Hematopoietic multipotent progenitor cell treated with erythropoietin and hydrocortisone succinate and interleukin-3 and kit ligand, for 17 days (in vitro differentiated cells): ENCODE measurements around the gene WDCP.
"Not testable (repeated sequence)": the region's sequence is repeated elsewhere in the genome, so short reads cannot be mapped to it uniquely, and the experiment has no call there.

Experiments used
- DNase-seq: peaks from one replicate; pipeline ENCODE4 v3.0.0-alpha.2; 2015; ENCODE audit warnings: low spot score

The WDCP gene, protein sequence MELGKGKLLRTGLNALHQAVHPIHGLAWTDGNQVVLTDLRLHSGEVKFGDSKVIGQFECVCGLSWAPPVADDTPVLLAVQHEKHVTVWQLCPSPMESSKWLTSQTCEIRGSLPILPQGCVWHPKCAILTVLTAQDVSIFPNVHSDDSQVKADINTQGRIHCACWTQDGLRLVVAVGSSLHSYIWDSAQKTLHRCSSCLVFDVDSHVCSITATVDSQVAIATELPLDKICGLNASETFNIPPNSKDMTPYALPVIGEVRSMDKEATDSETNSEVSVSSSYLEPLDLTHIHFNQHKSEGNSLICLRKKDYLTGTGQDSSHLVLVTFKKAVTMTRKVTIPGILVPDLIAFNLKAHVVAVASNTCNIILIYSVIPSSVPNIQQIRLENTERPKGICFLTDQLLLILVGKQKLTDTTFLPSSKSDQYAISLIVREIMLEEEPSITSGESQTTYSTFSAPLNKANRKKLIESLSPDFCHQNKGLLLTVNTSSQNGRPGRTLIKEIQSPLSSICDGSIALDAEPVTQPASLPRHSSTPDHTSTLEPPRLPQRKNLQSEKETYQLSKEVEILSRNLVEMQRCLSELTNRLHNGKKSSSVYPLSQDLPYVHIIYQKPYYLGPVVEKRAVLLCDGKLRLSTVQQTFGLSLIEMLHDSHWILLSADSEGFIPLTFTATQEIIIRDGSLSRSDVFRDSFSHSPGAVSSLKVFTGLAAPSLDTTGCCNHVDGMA

DNA sequence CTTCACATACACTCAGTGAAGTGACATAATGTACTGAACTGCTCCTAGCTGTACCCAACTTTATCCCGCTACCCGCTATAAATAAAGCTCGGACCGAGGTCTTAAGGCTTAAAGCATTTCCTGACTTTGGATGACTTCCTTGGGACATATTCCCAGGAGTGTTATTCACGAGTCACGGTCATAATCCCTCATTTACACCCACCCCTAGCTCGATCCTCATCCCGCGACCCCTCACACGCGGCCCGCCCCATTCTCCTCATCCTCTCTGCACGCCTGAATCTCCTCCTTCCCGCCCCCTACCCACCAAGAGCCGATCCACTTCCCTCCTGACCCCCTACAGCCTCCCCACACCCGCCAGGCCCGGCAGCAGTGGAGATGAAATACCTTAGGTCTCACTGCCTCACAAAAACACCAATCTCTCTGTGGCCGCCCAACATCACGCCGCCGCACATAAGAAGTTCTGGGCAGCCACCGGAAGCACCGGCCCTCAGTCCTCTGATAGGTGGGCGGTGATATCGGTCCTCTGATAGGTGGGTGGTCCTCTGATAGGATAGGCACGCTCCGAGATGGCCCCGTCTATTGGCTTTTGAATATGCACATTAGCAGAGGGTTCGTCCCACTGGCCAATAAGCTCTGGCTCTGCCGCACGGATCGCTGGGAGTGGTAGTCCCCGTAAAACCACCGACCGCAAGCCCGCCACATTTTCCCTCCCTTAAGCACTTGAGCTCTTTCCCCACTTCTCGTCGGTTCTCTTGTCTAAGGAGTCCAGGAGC is at the start of gene WDCP:
Gene WDCP, minus strand, starts transcription at position 462 of the 773 bp plus-strand sequence. CDS start 7,897 bp downstream, outside the sequence.
- peak; percentile 91 for DNase-seq

DNA sequence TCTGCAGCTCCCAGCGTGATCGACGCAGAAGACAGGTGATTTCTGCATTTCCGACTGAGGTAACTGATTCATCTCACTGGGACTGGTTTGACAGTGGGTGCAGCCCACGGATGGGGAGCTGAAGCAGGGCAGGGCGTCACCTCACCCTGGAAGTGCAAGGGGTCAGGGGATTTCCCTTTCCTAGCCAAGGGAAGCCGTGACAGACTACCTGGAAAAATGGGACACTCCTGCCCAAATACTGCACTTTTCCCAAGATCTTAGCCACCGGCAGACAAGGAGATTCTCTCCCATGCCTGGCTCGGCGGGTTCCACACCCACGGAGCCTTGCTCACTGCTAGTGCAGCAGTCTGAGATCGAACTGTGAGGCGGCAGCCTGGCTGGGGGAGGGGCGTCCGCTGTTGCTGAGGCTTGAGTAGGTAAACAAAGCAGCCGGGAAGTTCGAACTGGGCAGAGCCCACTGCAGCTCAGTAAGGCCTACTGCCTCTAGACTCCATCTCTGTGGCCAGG is 48.0 kb upstream of the WDCP start:
- DNase-seq, result not testable (repeated sequence)

DNA sequence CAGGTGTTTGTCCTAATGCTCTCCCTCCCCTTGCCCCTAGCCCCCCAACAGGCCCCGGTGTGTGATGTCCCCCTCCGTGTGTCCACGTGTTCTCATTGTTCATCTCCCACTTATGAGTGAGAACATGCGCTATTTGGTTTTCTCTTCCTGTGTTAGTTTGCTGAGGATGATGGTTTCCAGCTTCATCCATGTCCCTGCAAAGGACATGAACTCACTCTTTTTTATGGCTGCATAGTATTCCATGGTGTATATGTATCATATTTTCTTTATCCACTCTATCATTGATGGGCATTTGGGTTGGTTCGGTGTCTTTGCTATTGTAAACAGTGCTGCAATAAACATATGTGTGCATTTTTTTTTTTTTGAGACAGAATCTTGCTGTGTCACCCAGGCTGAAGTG is 46.1 kb upstream of the WDCP start:
- DNase-seq, result not testable (repeated sequence)

DNA sequence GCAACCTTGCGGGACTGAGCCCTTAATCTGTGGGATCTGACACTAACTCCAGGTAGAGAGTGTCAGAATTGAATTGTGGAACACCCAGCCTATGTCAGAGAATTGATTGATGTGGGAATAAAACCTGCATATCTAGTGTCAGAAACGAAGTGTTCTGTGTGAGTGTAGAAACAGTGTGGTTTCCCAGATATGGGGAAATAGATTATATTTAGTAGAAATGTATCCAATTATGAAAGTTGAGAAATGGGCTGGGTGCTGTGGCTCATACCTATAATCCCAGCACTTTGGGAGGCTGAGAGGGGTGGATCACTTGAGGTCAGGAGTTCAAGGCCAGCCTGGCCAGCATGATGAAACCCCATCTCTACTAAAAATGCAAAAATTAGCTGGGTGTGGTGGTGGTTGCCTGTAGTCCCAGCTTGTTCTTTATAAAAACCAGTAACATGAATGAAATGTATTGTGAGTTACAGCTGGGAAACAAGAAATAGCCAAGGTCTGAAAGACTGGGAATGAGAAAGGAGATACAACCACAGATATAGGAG is 41.7 kb upstream of the WDCP start:
- DNase-seq, result no peak

DNA sequence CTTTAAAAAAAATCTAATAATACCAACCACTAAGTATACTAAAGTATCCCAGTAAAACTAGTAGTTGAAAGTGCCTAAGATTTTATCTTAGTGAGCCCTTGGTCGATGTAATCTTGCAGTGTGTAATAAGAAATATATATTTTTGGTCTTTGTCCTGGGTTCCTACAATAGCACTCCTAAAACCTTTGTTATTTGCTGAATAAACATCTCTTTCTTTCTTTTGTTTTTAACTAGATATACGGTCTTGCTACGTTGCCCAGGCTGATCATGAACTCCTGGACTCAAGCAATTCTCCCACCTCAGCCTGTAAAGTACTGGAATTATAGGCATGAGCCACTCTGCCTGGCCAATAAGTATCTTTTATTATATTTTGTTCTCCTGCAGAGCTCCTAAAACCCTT is 39.8 kb upstream of the WDCP start:
- no peak for DNase-seq

DNA sequence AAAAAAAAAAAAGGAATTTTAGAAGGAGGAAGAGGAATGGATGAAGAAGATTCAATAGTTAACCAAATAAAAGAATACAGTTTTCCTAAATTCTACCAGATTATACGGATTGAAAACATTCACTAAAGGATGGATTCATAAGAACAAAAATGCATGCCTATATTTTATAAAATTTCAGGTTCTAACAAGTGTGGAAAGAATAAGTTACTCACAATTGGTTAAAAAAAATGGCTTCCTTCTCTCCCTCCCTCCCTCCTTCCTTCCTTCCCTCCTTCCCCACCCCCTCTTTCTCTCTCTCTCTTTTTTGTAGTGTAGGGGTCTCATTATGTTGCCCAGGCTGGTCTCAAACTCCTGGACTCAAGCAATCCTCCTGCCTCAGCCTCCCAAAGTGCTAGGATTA is 39.0 kb upstream of the WDCP start:
- DNase-seq, result no peak

DNA sequence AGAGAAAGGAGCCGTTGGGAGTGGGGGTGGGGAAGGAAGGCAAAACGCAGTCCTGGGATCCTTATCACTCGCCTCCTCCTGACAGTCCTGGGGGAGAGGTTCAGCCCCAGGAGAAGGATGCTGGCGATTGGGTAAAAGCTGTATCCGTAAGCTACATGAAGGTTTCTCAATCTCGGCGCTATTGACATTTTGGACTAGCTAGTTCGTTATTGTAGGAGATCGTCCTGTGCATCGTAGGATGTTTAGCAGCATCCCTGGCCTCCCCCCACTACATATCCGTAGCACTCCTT is 38.0 kb upstream of the WDCP start:
- no peak for DNase-seq

DNA sequence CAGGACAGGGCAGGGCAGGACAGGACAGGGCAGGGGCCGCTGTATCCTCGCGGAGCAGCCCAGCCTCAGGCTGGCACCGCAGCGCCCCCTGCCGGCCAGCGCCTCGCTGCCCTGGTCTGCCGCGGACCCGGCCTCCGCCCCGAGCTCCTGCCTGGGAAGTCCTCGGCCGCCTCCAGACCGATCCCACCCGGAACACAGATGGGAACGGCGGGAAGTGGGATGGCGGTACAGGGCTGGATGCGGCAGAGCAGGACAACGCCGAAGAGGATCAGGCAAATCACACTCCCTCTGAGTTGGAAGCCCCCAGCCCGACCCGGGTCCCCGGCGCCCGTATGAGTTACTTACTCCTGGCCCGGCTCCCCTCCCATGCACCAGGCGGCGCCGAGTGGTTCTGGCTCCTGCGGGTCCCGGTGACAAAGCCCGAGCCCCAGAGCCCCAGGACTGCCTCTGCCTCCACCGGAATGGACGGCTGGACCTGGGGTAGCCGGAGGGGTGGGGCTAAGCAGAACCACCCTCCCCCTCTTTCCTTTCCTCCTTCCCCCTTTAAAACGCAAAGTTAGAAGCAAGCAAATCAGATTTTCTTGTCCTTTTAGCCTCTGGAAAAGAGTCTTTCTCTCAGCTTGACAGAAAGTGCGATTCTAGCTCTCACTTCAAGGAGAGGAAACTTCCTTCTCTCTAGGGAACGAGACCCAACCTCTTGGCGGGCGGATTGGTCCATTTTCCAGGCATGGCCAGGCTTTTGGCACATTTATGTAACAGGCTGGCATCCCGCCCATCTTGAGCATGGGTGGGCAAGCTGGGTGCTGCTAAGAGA is 37.4 kb upstream of the WDCP start, which contains the start of gene TP53I3:
Gene TP53I3, minus strand, starts transcription at position 449 of the 814 bp plus-strand sequence. CDS start 508 bp downstream, outside the sequence.
- DNase-seq, result peak; percentile 91

DNA sequence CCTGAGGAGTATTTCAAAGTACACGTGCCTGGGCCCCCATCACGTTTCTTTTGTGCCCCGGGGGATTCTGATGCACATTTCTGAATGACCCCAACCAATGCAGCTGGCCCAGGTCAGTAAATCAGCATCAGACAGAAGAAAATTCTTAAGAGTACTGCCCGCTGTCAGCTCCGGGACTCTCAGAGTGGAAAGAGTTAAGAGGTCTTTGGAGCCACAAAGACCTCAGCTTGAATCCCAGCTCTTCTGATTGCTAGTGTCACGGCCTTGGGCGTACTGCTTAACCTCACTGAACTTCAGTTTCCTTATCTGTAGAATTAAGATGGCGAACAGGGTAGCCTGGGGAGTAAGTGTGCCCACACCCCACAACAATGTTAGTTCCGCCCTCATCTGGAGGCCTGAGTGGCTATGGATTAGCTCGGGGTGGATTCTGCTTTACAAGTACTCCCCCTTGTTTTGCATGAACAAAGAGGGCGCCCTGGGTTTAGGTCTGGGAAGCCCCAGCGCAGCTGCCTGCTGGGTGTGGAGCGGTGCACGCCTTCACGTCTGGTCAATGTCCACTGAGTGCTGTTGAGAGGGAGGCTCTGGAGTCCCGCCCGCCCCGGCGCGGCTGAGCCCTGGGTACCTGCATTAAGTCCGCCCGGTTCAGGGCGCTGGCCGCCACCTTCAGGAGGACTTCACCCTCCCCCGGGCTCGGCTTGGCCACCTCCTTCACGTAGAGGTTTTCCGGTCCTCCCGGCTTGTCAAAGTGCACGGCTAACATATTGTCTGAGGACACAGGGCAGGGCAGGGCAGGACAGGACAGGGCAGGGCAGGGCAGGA is 36.6 kb upstream of the WDCP start:
- peak; percentile 79 for DNase-seq

DNA sequence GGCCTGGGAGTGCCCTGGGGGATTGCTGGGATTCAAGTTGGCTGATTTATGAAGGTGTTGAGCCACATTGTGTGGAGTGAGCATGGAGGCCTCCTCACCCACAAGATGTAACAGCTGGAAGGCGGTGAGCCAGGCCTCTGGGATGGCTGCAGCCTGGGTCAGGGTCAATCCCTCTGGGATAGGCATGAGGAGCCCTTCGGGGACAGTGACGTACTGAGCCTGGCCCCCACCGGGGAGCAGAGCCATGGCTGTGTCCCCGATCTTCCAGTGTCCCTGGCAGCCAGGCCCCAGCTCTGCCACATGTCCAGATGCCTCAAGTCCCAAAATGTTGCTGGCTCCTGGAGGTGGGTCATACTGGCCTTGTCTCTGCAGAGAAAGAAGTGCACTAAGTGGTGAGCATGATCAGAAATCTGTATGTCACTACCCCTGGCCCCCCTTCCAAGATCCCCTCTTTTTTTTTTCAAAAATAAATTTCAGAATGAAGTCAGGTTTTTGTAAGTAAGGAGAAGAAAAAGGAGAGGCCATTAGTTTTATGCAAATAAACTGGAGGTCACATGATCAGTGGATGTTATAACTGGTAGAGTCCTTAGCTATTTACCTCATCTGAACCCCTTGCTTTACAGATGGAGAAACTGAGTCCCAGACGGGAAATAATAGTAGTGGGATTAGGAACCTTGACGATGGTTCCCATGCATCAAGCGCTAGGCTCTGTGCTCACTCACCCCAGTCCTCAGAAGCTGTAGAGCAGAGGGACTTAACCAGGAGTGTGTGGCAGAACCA is 35.8 kb upstream of the WDCP start:
- DNase-seq, result no peak

DNA sequence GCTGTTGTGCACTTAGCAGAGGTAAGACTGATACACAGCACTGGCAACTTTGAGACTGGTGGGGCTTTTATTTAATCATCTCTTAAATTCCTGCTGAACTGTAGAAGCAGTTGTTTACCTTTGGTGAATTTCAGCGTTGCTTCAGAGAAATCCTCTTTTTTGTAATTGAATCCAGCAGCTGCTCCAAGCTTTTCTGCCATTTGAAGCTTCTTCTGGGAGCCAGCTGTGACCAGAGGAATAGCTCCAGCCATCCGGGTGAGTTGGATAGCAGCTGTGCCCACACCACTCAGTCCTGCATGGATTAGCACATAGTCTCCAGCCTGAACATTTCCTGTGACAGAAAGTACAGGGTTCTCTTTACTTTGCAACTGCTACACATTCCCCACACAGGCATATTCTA is 33.5 kb upstream of the WDCP start:
- no peak for DNase-seq

DNA sequence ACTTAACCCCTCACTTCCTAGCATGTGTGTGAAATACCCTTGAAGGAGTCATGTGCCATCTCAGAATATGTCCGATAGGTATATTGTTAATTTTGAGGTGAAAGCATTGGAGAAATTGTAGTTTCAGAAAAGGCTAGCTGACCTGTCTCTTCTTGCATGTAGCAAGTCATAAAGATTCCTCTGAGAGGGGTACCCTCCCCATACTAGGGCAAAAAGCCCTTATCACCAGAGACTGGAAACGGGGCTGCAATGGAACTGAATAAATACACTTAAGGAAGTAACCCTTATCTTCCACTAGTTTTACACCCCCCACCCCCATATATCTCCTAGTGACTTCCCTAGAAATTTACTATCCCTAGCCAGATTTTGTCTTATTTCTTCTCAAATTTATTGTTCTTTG is 30.7 kb upstream of the WDCP start:
- DNase-seq, result no peak

DNA sequence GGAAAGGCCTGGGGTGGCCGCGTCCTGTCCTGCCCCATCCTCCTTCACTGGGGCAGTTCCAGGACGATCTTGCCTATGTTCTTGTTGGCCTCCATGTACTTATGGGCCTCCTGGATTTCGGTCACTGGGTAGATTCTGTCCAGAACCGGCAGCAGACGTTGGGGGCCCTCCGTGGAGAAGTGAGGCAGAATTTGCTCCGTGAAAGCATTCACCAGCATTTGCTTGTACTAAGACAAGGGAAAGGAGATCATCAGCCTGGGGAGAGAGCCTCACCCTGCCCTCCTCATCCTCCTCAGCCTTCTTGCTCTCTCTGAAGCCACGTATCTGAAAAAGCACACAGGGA is 30.3 kb upstream of the WDCP start:
- DNase-seq, result no peak

DNA sequence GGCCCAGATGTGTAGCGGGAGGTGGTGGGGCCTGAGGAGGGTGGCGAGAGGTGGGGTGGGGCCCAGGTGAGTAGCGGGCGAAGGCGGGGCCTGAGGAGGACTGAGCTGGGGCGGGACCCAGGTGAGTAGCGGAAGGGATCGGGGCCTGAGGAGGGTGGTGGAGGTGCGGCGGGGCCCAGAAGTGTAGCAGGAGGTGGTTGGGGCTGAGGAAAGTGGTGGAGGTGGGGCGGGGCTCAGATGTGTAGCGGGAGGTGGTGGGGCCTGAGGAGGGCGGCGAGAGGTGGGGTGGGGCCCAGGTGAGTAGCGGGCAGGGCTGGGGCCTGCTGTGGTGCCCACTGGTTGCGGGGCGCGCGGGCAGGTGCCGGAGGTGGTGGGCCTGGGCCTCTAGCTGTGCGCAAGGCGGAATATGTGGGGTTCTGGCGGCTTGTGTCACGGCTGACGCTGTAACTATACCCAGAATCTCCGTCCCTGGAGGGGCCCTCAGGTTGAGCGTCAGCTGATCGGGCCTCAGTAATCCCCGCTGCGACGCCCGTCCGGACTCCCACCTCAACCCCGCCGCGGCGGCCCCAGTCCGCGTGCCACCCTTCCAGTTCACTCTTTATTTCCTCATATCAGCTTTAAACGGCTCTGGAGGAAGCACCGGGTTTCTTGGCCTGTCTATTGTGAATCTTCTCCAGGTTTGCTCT is 29.8 kb upstream of the WDCP start:
- DNase-seq, result no peak

DNA sequence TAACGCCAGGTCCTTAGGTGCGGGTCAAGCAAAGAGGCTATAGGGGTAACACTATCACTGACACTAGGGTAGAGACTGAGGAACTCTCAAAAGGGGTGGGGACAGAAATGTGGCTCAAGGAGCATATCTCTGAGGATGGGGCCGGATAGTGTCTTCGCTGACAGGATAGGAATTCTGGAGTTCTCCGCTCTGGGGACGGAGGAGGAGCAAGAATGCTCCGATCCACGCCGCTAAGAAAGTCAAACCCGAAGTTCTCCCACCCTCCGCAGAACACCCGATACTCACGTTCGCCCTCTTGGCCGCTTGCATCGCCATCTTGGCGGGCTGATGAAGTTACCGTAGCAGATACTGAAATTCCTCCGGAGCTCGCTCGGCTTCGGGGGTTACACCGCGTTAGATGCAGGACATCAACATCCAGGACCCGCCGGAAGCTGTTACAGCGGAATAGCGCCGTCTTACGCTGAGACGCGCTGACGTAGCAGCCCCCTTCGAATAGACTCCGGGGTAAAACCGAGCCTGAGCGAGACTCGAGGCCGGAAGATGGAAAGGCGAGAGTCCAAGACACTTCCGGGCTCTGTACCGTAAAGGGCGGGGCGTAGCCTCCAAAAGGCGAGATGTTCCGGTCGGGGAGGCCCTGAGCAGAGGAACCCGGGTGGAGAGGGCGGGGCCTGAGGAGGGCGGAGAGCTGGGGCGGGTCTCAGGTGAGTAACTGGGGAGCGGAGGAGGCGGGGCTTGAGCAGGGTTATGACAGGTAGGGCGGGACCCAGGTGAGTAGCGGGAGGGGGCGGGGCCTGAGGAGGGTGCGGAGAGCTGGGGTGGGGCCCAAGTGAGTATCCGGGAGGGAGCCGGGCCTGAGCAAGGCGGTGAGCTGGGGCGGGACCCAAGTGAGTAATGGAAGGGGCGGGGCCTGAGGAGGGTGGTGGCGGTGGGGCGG is 29.0 kb upstream of the WDCP start, which contains the start of gene SF3B6:
Gene SF3B6, minus strand, starts transcription at position 412 of the 934 bp plus-strand sequence. Its CDS starts 97 bp downstream, at position 315.
- DNase-seq, result peak; percentile 98

DNA sequence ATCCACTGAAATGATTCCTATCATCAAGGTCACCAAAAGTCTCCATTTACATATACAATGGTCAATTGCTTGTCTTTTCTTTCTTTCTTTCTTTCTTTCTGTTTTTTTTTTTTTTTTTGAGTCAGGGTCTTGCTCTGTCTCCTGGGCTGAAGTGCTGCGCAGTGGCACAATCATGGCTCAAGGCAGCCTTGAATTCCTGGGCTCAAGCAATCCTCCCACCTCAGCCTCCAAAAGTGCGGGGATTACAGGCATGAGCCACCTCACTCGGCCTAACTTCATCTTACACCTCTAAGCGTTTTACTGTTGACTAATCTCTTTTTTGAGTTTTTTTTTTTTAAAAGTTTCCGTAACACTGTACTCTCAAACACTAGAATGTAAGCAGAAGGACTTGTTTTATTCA is 28.1 kb upstream of the WDCP start:
- DNase-seq, result no peak

DNA sequence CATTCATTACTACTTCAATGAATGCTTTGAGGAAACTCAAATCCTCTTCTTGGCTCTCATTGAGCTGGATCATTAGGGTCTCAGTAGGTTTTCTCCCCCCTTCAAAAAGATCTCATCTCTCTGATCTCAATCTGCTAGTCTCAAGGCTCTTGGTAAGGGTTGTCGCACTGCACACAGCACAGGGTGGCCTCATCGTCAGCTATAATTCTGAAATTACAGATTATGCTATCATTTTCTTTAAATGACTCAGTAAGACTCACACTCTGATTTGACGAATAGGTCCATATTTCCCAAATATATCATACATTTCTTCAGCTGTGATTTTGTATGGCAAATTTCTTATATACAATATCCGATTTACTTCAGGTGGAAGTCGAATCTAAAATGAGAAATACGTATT is 26.6 kb upstream of the WDCP start:
- no peak for DNase-seq

DNA sequence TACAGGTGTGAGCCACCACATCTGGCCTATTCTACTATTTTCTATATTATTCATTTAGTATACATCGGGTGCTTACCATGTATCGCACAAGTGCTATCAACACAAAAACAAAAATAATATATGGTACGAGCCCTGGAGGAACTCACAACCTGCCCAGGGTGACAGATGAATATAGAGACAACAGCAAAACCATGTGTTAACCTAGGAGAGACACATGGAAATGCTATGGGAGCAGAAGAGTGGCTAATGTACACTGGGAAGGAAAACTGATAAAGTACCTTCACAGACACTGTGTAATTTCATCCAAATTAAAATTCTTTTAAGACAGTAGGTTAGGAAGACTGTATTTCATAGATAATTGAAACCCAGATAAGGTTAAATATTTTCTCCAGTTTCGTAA is 25.1 kb upstream of the WDCP start:
- DNase-seq, result no peak
